ENCODE data around the gene SLC46A1.

The SLC46A1 gene

DNA sequence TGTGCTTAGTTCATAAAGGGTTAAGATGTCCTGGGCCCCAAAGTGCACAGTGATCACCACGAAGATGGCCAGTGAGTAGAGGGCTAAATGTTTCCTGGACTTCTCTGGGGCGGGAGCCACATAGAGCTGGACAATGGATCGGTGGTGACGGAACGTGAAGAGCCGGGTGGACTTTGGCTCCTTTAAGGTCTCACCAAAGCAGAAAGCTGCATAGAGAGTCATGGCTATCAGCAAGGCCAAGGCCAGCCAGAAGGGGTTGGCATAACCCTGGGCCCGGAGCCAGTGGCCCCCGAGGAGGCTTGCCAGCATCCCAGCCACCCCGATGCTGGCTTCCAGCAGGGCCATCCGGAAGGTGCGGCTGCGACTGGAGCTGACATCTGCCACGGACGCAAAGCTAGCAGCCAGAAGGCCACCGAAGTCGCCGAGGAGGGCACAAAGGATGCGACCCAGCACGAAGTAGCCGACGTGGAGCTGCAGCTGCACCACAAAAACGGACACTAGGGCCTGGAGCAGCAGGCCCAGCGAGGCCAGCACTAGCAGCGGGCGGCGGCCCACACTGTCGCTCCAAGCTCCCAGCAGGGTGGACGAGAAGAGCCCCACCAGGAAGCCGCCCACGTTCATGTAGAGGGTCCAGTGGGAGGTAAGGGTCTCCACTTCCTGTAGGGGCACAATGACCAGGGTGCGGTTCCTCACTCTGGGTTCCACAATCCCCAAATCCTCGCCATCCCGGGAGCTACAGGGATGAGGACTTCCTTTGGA, 1.0 kb downstream of the SLC46A1 start:
- peak overlapping the region; percentile 51 to 72 (median 60) for H3K4me3 ChIP-seq
- peak overlapping the region in 7 of 21 experiments; percentile 7 to 59 (median 29) for H3K27ac ChIP-seq

- H3K27ac ChIP-seq, result peak overlapping the region in 2 of 21 experiments; percentile 7 to 10
Observed at GRCh38 chr17:28404461-28404811, 1.6 kb downstream of the SLC46A1 start.

GRCh38 chr17:28404007-28404406, 2.0 kb downstream of the SLC46A1 start:
- Histone ChIP-seq H3K4me3 (no peak overlapping the region), H3K27ac (peak overlapping the region in 1 of 21 experiments; percentile 10)

More at GRCh38 chr17:28404461-28404811, 1.6 kb downstream of the SLC46A1 start:
- H3K4me3 ChIP-seq, result peak overlapping the region in 1 of 7 experiments; percentile 51

DNA sequence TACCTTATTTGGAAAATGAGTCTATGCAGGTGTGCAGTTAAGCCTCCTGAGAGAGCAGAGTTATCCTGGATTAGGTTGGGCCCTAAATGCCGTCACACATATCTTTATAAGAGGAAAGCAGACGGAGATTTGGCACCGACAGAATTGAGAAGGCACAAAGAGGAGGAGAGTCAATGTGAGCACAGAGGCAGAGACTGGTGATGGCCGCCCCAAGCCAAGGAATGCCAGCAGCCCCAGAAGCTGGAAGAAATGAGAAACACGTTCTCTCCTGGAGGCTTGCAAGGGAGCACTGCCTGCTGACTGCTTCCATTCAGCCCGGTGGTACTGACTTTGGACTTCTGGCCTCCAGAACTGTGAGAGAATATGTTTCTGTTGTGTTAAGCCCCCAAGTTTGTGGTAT, 3.2 kb downstream of the SLC46A1 start:
- no peak overlapping the region for H3K27ac ChIP-seq
- H3K4me3 ChIP-seq, result no peak overlapping the region

DNA sequence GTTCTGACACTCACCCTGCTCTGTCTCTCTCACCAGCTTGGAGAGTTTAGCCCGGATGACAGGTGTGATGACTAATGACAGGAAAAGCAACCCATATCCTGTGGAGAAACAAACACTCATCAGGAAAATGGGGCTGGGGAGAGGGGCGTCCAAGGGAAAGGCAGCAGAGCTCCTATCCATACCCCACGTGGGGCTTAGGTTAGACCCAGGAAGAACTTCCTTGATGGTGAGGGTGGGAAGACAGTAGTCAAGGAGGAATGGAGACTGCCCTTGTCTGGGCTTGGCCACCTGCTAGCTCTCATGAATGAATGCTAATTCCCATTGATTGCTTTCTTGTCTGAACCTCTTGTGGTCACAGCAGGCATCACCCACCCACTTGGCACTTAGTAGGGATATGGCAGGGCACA, 3.8 kb downstream of the SLC46A1 start:
- H3K27ac ChIP-seq, result no peak overlapping the region

GRCh38 chr17:28399808-28400207, 6.2 kb downstream of the SLC46A1 start:
- no peak overlapping the region for H3K4me3 ChIP-seq
- no peak overlapping the region for H3K27ac ChIP-seq

More for the DNA sequence above, 3.8 kb downstream of the SLC46A1 start:
- no peak overlapping the region for H3K4me3 ChIP-seq

DNA sequence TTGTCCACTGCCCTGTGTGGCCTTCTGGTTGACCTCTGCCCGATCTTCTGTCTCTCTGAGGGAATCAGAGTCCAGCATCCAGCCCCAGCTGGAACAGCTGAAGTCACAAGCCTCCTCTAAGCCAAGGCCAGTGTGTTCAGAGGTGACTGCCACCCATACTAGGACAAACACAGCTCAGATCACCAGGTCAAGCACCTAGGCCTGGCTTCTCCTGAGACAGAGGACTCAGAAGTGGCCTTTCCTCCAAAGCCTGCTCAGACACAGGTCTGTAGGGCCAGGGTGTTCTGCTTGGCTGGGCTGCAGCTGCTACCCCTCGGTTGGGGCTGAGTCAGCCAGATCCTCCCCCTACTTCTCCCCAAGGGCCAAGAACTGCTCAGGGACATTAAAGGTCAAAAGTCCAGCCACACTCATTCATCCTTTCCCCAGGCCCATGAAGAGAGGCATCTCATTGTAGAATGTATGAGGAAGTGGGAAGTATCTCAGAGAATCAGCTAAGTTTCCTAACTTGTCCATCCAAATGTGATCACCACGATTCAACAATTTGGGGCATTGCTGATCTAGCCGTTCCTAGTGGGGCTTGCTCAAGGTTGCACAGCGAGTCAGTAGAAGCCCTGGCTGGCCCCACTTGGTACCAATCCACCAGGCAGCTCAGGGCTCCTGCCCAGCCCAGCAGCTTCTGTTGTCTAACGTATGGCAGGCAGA, 7.6 kb downstream of the SLC46A1 start:
- Histone ChIP-seq H3K4me3 (no peak overlapping the region), H3K27ac (no peak overlapping the region)

DNA sequence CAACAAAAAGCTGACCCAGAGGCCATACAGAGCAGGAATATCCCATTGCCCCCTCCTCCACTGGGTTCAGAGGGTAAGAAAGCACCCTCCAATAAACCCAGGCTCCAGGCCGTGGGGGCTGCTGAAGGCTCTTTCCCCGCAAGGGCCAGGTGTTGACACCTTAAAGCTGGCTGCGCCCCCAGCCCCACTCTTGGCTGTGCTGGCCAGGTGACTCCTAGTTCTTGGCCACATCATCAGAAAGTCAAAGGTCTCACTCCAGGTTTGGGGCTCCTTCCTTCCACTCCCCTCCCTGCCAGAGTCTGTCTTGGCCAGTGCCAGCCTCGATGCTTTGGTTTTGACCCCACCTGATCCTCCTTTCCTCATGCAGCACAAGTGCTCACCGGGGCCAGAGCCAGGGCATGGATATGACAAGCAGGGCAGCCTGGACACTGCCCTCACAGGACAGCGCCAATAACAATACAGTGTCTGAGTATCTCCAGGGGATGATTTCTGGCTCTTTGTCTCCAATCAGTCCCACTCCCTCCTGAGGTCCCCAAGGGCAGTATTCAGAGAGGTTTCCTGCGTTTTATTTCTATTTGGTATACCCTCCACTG, 8.2 kb downstream of the SLC46A1 start:
- H3K27ac ChIP-seq, result no peak overlapping the region
- no peak overlapping the region for H3K4me3 ChIP-seq

- no peak overlapping the region for H3K27ac ChIP-seq
- no peak overlapping the region for H3K4me3 ChIP-seq
Observed at GRCh38 chr17:28397275-28397674, 8.7 kb downstream of the SLC46A1 start.

DNA sequence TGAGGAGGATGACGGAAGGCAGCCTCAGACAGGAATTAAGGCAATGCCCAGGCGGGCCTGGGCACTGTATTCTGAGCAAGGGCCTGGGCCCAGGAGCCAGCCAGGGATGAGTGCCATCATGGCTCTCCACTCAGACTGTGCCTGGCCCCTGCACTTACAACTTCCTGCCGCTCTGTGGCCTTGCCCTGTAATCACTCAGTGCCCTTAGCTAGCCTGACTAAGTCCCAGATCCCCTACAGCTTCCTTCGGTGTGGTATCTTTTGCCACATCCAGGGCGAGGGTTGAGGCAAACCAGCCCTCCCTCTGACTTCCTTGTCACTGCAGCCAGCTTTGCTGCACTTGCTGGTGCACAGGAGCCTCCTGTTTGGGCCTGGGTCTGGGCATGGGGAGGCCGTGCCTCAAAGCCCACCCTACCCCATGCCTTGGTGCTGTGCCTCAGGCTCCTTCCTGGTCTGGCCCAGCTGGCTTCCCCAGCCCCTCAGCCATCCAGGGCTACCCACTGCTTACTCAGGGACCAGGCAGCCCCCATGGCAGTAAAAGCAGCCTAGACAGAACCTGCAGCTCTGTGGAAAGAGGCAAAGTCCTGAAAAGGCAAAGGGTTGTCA, 9.3 kb downstream of the SLC46A1 start:
- Histone ChIP-seq H3K4me3 (no peak overlapping the region), H3K27ac (no peak overlapping the region)

DNA sequence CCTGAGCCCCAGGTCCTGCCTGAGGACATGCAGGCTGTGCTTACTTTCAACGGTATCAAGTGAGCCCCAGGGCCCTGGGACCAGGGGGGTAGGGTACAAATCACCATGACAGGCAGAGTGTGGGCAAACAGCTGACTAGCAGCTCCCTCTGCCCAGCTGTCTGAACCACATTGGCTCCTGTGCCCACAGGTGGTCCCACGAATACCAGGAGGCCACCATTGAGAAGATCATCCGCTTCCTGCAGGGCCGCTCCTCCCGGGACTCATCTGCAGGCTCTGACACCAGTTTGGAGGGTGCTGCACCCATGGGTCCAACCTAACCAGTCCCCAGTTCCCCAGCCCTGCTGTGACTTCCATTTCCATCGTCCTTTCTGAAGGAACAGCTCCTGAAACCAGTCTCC, 10.0 kb downstream of the SLC46A1 start:
- no peak overlapping the region for H3K27ac ChIP-seq
- H3K4me3 ChIP-seq, result no peak overlapping the region

DNA sequence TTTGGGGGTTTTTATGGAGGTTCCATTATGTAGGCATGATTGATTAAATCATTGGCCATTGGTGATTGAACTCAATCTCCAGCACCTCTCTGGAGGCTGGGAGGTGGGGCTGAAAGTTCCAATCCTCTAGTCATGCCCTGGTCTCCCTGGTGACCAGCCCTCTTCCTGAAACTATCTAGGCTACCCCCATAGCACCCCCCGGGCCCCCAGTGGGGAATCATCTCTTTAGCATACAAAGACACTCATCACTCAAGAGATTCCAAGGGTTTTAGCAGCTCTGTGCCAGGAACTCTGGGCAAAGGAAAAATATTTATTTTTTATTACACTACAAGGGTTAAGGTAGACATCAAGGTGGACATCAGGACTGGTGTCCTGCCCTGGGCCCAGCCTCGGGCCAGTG, 10.6 kb downstream of the SLC46A1 start:
- no peak overlapping the region for H3K4me3 ChIP-seq
- H3K27ac ChIP-seq, result no peak overlapping the region

GRCh38 chr17:28394337-28395116, 11.5 kb downstream of the SLC46A1 start:
- Histone ChIP-seq H3K27ac (no peak overlapping the region), H3K4me3 (no peak overlapping the region)

DNA sequence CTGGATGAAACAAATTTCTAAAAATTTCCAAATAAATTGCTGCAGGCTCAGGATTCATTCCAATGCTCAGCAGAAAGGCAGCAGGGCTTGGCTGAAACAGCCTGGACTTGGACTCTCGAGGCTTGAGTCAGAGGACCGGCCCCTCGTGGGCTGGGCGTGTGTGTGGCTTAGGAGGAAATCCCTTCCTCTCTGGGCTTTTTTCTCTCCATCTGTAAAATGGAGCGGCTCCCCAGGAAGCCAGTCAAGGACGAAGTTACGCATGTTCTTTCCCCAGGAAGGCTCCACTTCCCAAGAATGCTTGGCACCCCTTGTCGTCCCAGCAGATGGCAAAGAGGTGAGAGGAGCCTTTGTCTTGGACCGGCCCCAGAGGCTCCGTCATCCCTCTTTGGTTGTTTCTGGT, 13.5 kb downstream of the SLC46A1 start:
- Histone ChIP-seq H3K27ac (no peak overlapping the region), H3K4me3 (no peak overlapping the region)

GRCh38 chr17:28391401-28391800, 14.6 kb downstream of the SLC46A1 start:
- no peak overlapping the region for H3K4me3 ChIP-seq
- no peak overlapping the region for H3K27ac ChIP-seq

DNA sequence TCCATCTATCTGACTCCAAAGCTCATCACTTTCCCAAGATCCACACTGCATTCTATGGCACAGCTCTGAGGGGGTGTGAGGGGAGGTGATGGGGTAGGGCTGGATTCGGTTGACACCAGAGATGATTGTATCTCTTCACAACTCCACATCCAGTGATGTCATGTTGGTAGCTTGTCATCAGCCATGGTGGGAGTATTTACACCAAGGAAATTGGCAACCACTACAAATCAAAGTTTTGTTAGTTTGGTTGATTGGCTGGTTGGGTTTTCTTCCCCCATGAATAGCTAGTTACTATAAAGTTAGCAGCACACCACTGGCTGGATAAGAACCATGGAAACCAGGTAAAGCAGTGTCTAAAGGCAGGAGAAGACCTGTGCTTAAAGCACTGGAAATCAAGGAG, 15.0 kb downstream of the SLC46A1 start:
- H3K27ac ChIP-seq, result no peak overlapping the region
- no peak overlapping the region for H3K4me3 ChIP-seq

DNA sequence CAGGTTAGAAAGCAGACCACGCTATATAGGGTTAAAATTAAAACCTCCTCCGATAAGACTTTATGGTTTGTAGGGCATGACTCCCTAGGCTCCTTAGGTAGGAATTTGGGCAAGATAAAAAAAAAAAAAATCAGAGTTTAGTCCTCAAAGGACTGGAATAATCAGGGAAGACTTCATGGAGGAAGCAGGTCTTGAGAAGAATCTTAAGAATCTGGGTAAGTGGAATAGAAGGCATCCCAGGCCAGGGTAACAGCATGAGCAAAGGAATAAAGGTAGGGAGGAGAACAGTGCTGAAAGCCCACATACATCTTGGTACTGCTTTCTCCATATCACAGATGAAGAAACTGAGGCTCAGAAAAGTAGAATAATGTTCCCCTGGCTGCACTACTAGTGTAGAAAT, 15.4 kb downstream of the SLC46A1 start:
- Histone ChIP-seq H3K4me3 (no peak overlapping the region), H3K27ac (no peak overlapping the region)

GRCh38 chr17:28390141-28390540, 15.9 kb downstream of the SLC46A1 start:
- H3K27ac ChIP-seq, result no peak overlapping the region

DNA sequence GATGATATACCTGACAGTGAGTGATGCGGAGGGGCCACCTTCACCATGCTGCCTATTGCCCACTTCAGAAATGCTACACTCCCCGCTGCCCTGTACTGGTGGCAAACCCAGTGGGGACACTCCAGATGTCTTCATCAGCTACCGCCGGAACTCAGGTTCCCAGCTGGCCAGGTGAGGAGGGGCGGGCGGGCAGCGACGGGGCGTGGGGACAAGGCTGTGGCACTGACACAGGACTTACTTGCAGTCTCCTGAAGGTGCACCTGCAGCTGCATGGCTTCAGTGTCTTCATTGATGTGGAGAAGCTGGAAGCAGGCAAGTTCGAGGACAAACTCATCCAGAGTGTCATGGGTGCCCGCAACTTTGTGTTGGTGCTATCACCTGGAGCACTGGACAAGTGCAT, 17.9 kb downstream of the SLC46A1 start:
- Histone ChIP-seq H3K27ac (no peak overlapping the region), H3K4me3 (no peak overlapping the region)

More at GRCh38 chr17:28390141-28390540, 15.9 kb downstream of the SLC46A1 start:
- H3K4me3 ChIP-seq, result no peak overlapping the region

GRCh38 chr17:28386391-28386790, 19.6 kb downstream of the SLC46A1 start:
- Histone ChIP-seq H3K4me3 (no peak overlapping the region), H3K27ac (no peak overlapping the region)

Measured in skin epidermis (tissue), 12 donors.